GM12875 (cell line): ENCODE measurements around the gene PGA5.
"Not testable (repeated sequence)": the region's sequence is repeated elsewhere in the genome, so short reads cannot be mapped to it uniquely, and the experiment has no call there.

Experiments
- H3K4me3 ChIP-seq: one replicate; pipeline ENCODE4 v1.5.1; 2011; ENCODE audit warnings: low read depth, low read length, control low read depth
- TF ChIP-seq, protein P1 (sequence below): IDR thresholded peaks from 2 replicates; pipeline ENCODE4 v1.5.1; 2011; ENCODE audit warnings: low read depth, mild to moderate bottlenecking, control low read depth, inconsistent platforms, low read length, moderate library complexity, borderline replicate concordance; ENCODE audit not compliant: insufficient read depth

Gene PGA5

GRCh38 chr11:61240875-61241274 is at the start of gene PGA5:
TSS of gene PGA5 (plus strand) at chr11:61241175. CDS start at chr11:61241227, 52 bp downstream.
- H3K4me3 ChIP-seq, result not testable (repeated sequence)

- TF ChIP-seq, protein P1, sequence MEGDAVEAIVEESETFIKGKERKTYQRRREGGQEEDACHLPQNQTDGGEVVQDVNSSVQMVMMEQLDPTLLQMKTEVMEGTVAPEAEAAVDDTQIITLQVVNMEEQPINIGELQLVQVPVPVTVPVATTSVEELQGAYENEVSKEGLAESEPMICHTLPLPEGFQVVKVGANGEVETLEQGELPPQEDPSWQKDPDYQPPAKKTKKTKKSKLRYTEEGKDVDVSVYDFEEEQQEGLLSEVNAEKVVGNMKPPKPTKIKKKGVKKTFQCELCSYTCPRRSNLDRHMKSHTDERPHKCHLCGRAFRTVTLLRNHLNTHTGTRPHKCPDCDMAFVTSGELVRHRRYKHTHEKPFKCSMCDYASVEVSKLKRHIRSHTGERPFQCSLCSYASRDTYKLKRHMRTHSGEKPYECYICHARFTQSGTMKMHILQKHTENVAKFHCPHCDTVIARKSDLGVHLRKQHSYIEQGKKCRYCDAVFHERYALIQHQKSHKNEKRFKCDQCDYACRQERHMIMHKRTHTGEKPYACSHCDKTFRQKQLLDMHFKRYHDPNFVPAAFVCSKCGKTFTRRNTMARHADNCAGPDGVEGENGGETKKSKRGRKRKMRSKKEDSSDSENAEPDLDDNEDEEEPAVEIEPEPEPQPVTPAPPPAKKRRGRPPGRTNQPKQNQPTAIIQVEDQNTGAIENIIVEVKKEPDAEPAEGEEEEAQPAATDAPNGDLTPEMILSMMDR, result no peak
- H3K4me3 ChIP-seq, result no peak overlapping the region
Observed at GRCh38 chr11:61193596-61193995, 47.4 kb upstream of the PGA5 start.

GRCh38 chr11:61194169-61194671 is 46.8 kb upstream of the PGA5 start:
- no peak overlapping the region for H3K4me3 ChIP-seq
- TF ChIP-seq, protein P1, result no peak

- TF ChIP-seq, protein P1, result no peak
- H3K4me3 ChIP-seq, result no peak overlapping the region
Observed at GRCh38 chr11:61194981-61195695, 45.8 kb upstream of the PGA5 start.

DNA sequence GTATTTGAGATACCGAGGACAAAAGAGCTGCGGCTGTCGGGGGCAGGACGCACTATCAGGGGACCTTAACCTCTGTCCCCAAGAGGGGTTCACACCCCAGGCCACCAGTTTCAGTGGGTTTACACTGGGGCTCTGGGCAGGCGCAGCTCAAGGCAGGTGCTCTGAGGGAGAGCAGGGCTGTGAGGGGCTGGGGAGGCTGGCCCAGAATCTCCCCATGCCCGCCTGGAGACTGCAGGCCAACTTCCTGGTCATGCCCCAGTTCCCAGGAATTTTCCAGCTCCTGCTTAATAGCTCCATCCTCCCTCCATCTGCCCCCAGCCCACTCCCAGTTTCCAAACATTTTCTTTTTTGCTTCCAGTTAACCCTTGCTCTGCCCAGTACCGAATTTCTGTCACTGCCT is 45.3 kb upstream of the PGA5 start:
- H3K4me3 ChIP-seq, result no peak overlapping the region
- TF ChIP-seq, protein P1, result no peak

DNA sequence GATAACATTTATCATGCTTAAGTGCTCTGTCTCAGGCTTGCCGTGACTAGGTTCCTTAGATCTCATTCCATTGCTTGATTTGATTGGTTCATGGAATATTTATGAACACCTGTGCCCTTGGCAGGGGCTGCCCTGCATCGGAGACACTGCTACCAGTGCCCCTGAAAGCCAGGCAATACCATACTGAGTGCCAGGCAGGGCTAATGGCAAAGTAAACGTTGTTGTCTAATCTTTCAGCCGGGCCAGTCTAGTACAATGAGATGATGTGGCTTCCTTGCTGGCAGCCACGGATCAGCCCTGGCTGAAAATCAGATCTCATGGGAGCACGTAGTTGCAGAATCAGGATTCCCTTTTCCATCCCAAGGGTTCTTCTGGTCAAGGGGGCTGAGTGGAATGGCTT is 42.6 kb upstream of the PGA5 start:
- TF ChIP-seq, protein P1, result no peak
- no peak overlapping the region for H3K4me3 ChIP-seq

GRCh38 chr11:61198948-61199523 is 41.9 kb upstream of the PGA5 start:
- H3K4me3 ChIP-seq, result no peak overlapping the region
- TF ChIP-seq, protein P1, result no peak
